GM19463 (cell line): ENCODE data around the gene KIRREL3.

Experiments
- ATAC-seq: cut with Tn5 transposase; IDR thresholded peaks from one replicate; pipeline ENCODE4 v1.9.1; 2021; ENCODE audit warnings: mild to moderate bottlenecking, moderate library complexity; ENCODE audit not compliant: unreplicated experiment

The KIRREL3 gene

GRCh38 chr11:126800009-126800408 lies 200.6 kb downstream of the KIRREL3 start:
- ATAC-seq = no peak

- ATAC-seq = no peak
These were observed 203.0 kb downstream of the KIRREL3 start for GRCh38 chr11:126797457-126798169.

DNA sequence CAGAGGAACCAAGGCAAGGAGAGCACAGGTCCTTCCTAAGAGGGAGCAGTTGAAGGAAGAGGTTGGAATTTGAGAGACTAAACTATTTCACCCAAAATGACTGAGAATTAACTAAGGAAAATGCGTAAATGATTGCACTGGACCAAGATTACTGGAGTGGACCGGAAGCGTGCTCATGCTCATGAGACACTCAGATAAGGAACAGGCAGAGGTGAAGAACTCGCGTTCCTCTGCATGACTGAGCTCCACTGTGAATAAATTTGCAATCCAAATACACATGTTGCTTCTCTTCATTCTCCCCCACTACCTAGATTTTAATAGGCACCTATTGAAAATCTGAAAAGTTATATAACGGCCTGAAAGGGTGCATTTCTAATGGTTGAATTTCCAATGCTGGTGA lies 207.0 kb downstream of the KIRREL3 start:
- ATAC-seq = no peak

GRCh38 chr11:126791991-126792390 lies 208.6 kb downstream of the KIRREL3 start:
- ATAC-seq = no peak

DNA sequence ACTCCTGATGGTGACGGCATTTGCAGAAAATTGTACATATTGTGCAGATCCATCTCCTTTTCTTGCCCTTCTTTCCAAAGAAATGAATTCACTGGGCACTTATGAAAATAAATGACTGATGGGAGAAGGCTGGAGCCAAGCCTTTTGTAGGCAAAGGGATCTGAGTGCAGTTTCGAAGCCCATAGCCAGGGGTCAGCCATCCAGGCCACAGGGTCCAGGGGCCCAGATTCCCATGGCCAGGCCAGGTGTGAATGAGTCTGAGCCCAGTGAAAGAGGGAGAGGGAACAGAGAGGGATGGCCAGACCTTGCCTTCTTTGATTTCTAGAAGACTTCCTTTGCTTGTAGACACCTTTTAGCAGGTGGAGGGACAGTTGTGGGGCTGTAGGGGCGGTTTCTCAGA lies 209.1 kb downstream of the KIRREL3 start:
- ATAC-seq = no peak

DNA sequence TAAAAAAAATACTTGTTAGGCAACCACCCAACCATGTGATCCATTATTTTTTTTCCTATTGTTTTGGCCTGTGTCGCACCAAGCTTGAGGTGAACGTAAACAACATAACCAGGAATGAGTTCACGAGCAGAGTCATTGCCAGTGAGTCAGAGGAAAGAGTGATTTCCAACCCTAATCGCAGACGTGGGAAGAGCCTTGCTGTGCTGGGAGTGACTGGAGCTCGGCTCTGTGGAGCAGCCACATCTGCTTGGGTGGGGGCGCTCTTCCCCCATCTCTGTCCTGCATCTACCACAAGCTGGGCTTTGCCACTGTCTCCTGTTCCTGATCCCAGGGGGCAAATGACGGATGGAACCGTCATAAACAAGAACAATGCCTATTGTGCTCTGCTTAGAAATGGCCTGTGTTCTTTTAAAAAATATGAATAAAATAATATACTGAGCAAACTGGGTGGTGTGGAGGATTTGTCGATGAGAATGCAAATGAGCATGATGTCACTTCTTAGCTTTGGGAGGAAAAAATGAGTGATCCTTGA lies 210.0 kb downstream of the KIRREL3 start:
- ATAC-seq = no peak

GRCh38 chr11:126782810-126783209 lies 217.8 kb downstream of the KIRREL3 start:
- ATAC-seq = no peak

GRCh38 chr11:126781942-126782341 lies 218.6 kb downstream of the KIRREL3 start:
- ATAC-seq = no peak

DNA sequence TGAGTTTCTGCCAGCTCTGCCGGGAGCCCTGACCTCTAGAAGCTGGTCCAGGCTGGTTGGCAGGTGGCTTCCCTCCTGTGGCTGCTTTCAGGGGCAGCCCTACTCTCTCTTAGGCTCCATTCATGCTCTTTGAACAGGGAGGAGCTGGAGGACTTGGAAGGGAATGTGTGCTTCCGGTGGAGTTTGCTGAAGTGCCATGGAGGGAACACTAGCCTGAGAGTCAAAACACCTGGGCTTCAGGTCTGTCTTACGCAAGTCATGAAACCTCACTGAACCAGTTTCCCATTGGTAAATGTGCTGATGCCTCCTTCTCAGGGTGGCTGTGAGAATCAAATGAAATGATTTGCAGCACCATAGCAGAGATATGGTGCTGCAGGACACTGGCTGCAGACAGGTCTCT lies 224.5 kb downstream of the KIRREL3 start:
- no peak for ATAC-seq

GRCh38 chr11:126772267-126772666 lies 228.3 kb downstream of the KIRREL3 start:
- no peak for ATAC-seq

- ATAC-seq = no peak
These were observed 231.9 kb downstream of the KIRREL3 start for GRCh38 chr11:126768702-126769101.

GRCh38 chr11:126766440-126766839 lies 234.1 kb downstream of the KIRREL3 start:
- no peak for ATAC-seq

GRCh38 chr11:126765196-126765595 lies 235.4 kb downstream of the KIRREL3 start:
- ATAC-seq = no peak

- ATAC-seq = no peak
These were observed 236.3 kb downstream of the KIRREL3 start for GRCh38 chr11:126764231-126764630.

DNA sequence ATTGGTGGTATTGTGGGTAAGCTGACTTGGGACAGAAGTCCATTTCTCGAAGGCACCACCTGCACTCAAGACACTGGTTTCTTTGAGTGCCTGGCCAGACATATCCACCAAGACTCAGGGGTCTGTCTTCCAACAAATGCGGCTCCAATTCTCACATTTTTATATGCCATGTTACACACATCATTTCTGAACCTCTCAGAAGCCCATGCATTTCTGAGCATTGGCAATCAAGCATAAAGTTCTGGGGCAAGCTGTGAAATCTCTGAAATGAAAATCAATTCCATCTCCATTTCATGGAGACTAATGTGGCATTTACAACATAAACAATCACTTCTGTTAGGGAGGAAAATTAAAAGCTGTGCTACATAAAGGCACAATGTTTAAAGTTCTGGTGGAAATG lies 243.7 kb downstream of the KIRREL3 start:
- no peak for ATAC-seq

DNA sequence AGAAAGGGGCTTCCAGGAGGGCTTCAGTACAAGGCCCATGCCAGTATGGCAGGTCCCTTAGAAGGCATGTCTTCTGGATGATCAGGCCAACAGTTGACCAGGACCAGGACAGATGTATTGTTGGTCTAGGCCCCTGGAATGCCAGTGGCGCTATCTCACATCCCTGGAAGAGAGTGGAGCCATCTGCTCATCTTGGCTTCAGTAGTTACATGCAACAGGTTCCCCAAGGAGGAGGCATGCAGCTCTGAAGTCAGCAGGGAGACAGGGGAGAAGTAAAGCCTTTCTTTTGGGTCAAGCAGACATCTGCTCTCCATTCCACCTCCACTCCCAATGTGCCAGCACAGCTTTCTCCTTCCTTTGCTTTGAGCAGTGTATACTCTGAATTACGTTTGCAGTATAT lies 244.1 kb downstream of the KIRREL3 start:
- no peak for ATAC-seq

- no peak for ATAC-seq
These were observed 245.0 kb downstream of the KIRREL3 start for GRCh38 chr11:126755526-126755925.

GRCh38 chr11:126754591-126755426 lies 245.8 kb downstream of the KIRREL3 start:
- no peak for ATAC-seq

DNA sequence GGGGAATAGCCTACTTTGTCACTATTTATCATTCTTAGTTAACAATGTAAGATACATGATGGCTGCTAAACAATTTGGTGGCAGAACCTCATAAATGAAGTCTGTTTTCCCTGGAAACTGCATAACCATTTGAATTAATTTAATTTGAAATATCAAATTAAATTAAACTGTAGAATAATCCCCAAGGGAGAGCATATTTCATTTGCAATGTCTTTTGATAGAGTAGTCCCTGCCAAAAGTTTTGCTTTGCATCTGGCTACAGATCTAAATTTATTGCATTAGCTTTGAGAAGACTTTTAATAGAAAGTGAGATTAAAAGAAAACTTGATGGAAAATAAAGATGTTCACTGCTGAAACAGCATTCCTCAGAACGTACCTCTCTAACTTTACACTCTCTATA lies 246.6 kb downstream of the KIRREL3 start:
- ATAC-seq = no peak

- no peak for ATAC-seq
These were observed 249.3 kb downstream of the KIRREL3 start for GRCh38 chr11:126751242-126751641.

- no peak for ATAC-seq
These were observed 251.8 kb downstream of the KIRREL3 start for GRCh38 chr11:126748793-126749192.
